Gastrocnemius medialis (tissue), 4 donors: ENCODE measurements around the gene RNU6-1. TPM values are rescaled to one million over a fixed set of nuclear protein-coding genes. Genes with fewer than 3 reads are reported as not detected.

Source experiments
- ATAC-seq, 2 donors: fragments of 150-250 bp; one replicate each; pipeline ENCODE4 v1.9.1; 2016
- DNase-seq, 2 donors: peaks; one replicate each; pipeline ENCODE4 v3.0.0-alpha.2; 2019
- H3K27ac ChIP-seq, 4 donors: fragments of 200-600 bp; sonication (generic); 1 replicate in 1 of 4; 2 replicates in 3 of 4; pipeline ENCODE4 v1.5.1; 2016 to 2018; ENCODE audit warnings: mild to moderate bottlenecking in 2 of 4, moderate library complexity in 1 of 4
- H3K27me3 ChIP-seq, 3 donors: fragments of 200-600 bp; sonication (generic) in 2 of 3; 1 replicate in 1 of 3; 2 replicates in 2 of 3; pipeline versions ENCODE4 v1.5.1 to v1.6.0; 2016 to 2019; ENCODE audit warnings: mild to moderate bottlenecking in 1 of 3, moderate library complexity in 1 of 3
- H3K36me3 ChIP-seq, 2 donors: fragments of 200-600 bp; sonication (generic) in 1 of 2; one replicate each; pipeline ENCODE4 v1.5.1; 2017 to 2018
- H3K4me1 ChIP-seq, 2 donors: fragments of 200-600 bp; sonication (generic) in 1 of 2; one replicate each; pipeline ENCODE4 v1.5.1; 2016 to 2017; ENCODE audit warnings: mild to moderate bottlenecking in 2 of 2
- H3K4me3 ChIP-seq, 4 donors: fragments of 200-600 bp; sonication (generic) in 3 of 4; 1 replicate in 1 of 4; 2 replicates in 3 of 4; pipeline ENCODE4 v1.5.1; 2016 to 2019; ENCODE audit warnings: mild to moderate bottlenecking in 2 of 4
- H3K9me3 ChIP-seq, 3 donors: fragments of 200-600 bp; sonication (generic) in 2 of 3; 1 replicate in 1 of 3; 2 replicates in 2 of 3; pipeline ENCODE4 v1.5.1; 2016 to 2019
- POLR2A ChIP-seq, 2 donors: fragments of 450-650 bp; IDR thresholded peaks; one replicate each; pipeline ENCODE4 v1.6.1; 2017; ENCODE audit warnings: antibody characterized with exemption in 2 of 2, mild to moderate bottlenecking in 2 of 2, moderate library complexity in 2 of 2
- in situ Hi-C, 4 donors: fragments of 200-750 bp; cut with MboI; loops; one replicate each; pipeline versions ENCODE4 v1.15.0 to v1.8.0; 2017; ENCODE audit warnings: low sequenced_read_pairs in 4 of 4
- intact Hi-C: fragments of 100-400 bp; cut with DNase I; formaldehyde crosslinking; loops from one replicate; pipeline ENCODE4 v1.15.1; 2023; ENCODE audit warnings: low total_unique reads
- total RNA-seq, 4 donors: library from RNA; depleted of rRNA; stranded (reverse); fragments of >200 nt; gene quantifications; one replicate each; pipeline versions ENCODE4 v1.1.0 to v1.2.3, GENCODE V29; 2016
- TF ChIP-seq, protein P1 (sequence below), 5 experiments: fragments of 450-650 bp in 3 of 5; fragments of 200-600 bp in 2 of 5; sonication (generic) in 2 of 5; IDR thresholded peaks in 4 of 5; conservative IDR thresholded peaks in 1 of 5; 1 replicate in 4 of 5; 2 replicates in 1 of 5; pipeline ENCODE4 v1.5.1; 2016 to 2019; ENCODE audit warnings: antibody characterized with exemption in 5 of 5, mild to moderate bottlenecking in 3 of 5, moderate library complexity in 3 of 5

The RNU6-1 gene
- total RNA-seq, 4 donors from 2014 or later: not detected

- intact Hi-C loops: no loop called here
- Histone ChIP-seq H3K36me3 (no peaks in the 10 kb centered on the region), H3K4me1 (peaks cover 7 to 31% of the 10 kb centered on the region in 2 donors), H3K9me3 (no peaks in the 10 kb centered on the region), H3K27ac (no peak overlapping the region), H3K27me3 (peaks cover 52 to 69% (median 68%) of the 10 kb centered on the region in 3 donors), H3K4me3 (peak overlapping the region; percentile 24 to 44 (median 28))
- TF ChIP-seq POLR2A (IDR thresholded peaks at IDR 0.05): no peak
- TF ChIP-seq, protein P1, sequence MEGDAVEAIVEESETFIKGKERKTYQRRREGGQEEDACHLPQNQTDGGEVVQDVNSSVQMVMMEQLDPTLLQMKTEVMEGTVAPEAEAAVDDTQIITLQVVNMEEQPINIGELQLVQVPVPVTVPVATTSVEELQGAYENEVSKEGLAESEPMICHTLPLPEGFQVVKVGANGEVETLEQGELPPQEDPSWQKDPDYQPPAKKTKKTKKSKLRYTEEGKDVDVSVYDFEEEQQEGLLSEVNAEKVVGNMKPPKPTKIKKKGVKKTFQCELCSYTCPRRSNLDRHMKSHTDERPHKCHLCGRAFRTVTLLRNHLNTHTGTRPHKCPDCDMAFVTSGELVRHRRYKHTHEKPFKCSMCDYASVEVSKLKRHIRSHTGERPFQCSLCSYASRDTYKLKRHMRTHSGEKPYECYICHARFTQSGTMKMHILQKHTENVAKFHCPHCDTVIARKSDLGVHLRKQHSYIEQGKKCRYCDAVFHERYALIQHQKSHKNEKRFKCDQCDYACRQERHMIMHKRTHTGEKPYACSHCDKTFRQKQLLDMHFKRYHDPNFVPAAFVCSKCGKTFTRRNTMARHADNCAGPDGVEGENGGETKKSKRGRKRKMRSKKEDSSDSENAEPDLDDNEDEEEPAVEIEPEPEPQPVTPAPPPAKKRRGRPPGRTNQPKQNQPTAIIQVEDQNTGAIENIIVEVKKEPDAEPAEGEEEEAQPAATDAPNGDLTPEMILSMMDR (IDR thresholded peaks at IDR 0.05 in 4 of 5, conservative IDR thresholded peaks at IDR 0.05 in 1 of 5): no peak
- ATAC-seq (no peak), DNase-seq (no peak)
- in situ Hi-C loops: loop anchor here (10.0 to 25.0 kb wide), 4 partner anchors 296 to 896 kb away; partner anchors contain the start of gene MAP2K5 (in 1 of the 4)
Observed at GRCh38 chr15:67832897-67833709, 6.7 kb downstream of the RNU6-1 start.

GRCh38 chr15:67832031-67832551, 7.8 kb downstream of the RNU6-1 start:
- intact Hi-C loops: no loop called here
- DNase-seq (no peak), ATAC-seq (no peak)
- Histone ChIP-seq H3K27me3 (peaks cover 62 to 79% (median 79%) of the 10 kb centered on the region in 3 donors), H3K27ac (no peak overlapping the region), H3K4me3 (no peak overlapping the region), H3K9me3 (no peaks in the 10 kb centered on the region), H3K4me1 (peaks cover 7 to 31% of the 10 kb centered on the region in 2 donors), H3K36me3 (no peaks in the 10 kb centered on the region)
- TF ChIP-seq, protein P1 (IDR thresholded peaks at IDR 0.05 in 4 of 5, conservative IDR thresholded peaks at IDR 0.05 in 1 of 5): no peak
- no peak for TF ChIP-seq POLR2A (IDR thresholded peaks at IDR 0.05)
- in situ Hi-C loops: loop anchor here (10.0 to 25.0 kb wide), 4 partner anchors 295 to 895 kb away; partner anchors contain the start of gene MAP2K5 (in 1 of the 4)

DNA sequence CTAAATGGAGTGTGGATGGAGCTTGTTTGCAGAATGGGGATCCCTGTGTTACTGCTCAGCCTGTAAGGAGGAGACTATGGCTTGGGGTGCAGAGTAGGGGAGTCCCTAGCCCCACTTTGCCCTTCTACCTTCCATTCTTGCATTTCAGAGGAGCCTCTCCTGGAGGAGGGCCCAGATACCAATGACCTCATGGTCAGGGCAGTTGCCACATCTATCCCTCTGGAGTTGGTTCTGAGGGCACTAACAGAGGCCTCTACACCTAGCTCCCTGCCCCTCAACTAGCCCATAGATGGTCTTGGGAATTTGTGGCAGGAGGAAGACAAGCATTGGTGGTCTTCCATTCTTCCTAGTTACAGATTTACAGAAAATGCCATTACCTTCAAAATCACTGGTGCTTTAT, 8.5 kb downstream of the RNU6-1 start:
- no peak overlapping the region for H3K27ac ChIP-seq
- DNase-seq (no peak), ATAC-seq (no peak)
- H3K36me3 ChIP-seq: no peaks in the 10 kb centered on the region
- H3K4me3 ChIP-seq: no peak overlapping the region
- peaks cover 7 to 25% of the 10 kb centered on the region in 2 donors for H3K4me1 ChIP-seq
- TF ChIP-seq POLR2A (IDR thresholded peaks at IDR 0.05): no peak
- TF ChIP-seq, protein P1 (IDR thresholded peaks at IDR 0.05 in 4 of 5, conservative IDR thresholded peaks at IDR 0.05 in 1 of 5): no peak
- peaks cover 70 to 86% (median 84%) of the 10 kb centered on the region in 3 donors for H3K27me3 ChIP-seq
- no peaks in the 10 kb centered on the region for H3K9me3 ChIP-seq
- in situ Hi-C loops (loop anchor here (10.0 to 25.0 kb wide), 4 partner anchors 294 to 894 kb away; partner anchors contain the start of gene MAP2K5 (in 1 of the 4)), intact Hi-C loops (no loop called here)

- DNase-seq: no peak
- peaks cover 7 to 23% of the 10 kb centered on the region in 2 donors for H3K4me1 ChIP-seq
- no peak overlapping the region for H3K4me3 ChIP-seq
Observed at GRCh38 chr15:67829647-67830504, 10.0 kb downstream of the RNU6-1 start.

More at GRCh38 chr15:67829647-67830504, 10.0 kb downstream of the RNU6-1 start:
- no peaks in the 10 kb centered on the region for H3K36me3 ChIP-seq
- TF ChIP-seq, protein P1 (IDR thresholded peaks at IDR 0.05 in 4 of 5, conservative IDR thresholded peaks at IDR 0.05 in 1 of 5): no peak
- TF ChIP-seq POLR2A (IDR thresholded peaks at IDR 0.05): no peak
- intact Hi-C loops: no loop called here
- in situ Hi-C loops: loop anchor here (10.0 to 25.0 kb wide), 4 partner anchors 293 to 893 kb away; partner anchors contain the start of gene MAP2K5 (in 1 of the 4)
- no peak for ATAC-seq
- H3K27ac ChIP-seq: no peak overlapping the region
- no peaks in the 10 kb centered on the region for H3K9me3 ChIP-seq
- peaks cover 82 to 100% (median 96%) of the 10 kb centered on the region in 3 donors for H3K27me3 ChIP-seq
